OCI-LY1 (cell line): Measurements from ENCODE around the gene RAI14.

Source experiments
- H2AFZ ChIP-seq: fragments of 200-600 bp; sonication (generic), shearing (Covaris generic); 2 replicates; pipeline ENCODE4 v1.6.0; 2014; ENCODE audit warnings: antibody characterized with exemption, mild to moderate bottlenecking, low read length
- H3F3A ChIP-seq: fragments of 200-600 bp; sonication (generic), shearing (Covaris generic); 2 replicates; pipeline ENCODE4 v1.6.0; 2014; ENCODE audit warnings: mild to moderate bottlenecking, antibody characterized with exemption, low read length, moderate library complexity; ENCODE audit not compliant: insufficient read depth
- H3K27ac ChIP-seq: fragments of 200-600 bp; sonication (generic); 2 replicates; pipeline ENCODE4 v1.5.1; 2014; ENCODE audit warnings: low read length, mixed run types, mild to moderate bottlenecking, low read depth; ENCODE audit not compliant: poor library complexity, severe bottlenecking
- H3K27me3 ChIP-seq: fragments of 200-600 bp; sonication (generic); 2 replicates; pipeline ENCODE4 v1.6.0; 2014; ENCODE audit warnings: antibody characterized with exemption, mild to moderate bottlenecking, low read length, moderate library complexity; ENCODE audit not compliant: insufficient read depth
- H3K36me3 ChIP-seq: fragments of 200-600 bp; sonication (generic); 2 replicates; pipeline ENCODE4 v1.6.1; 2014; ENCODE audit warnings: mild to moderate bottlenecking, antibody characterized with exemption, low read length, moderate library complexity, mixed read lengths; ENCODE audit not compliant: insufficient read depth
- H3K4me1 ChIP-seq: fragments of 200-600 bp; sonication (generic); 2 replicates; pipeline ENCODE4 v1.5.1; 2014; ENCODE audit warnings: mild to moderate bottlenecking, low read length, moderate library complexity; ENCODE audit not compliant: insufficient read depth, severe bottlenecking
- H3K4me2 ChIP-seq: fragments of 200-600 bp; sonication (generic), shearing (Covaris generic); 2 replicates; pipeline ENCODE4 v1.6.1; 2014; ENCODE audit warnings: low read length
- H3K4me3 ChIP-seq: fragments of 200-600 bp; sonication (generic); 2 replicates; pipeline ENCODE4 v1.5.1; 2014; ENCODE audit warnings: low read length, low read depth, mild to moderate bottlenecking, mixed read lengths; ENCODE audit not compliant: poor library complexity, severe bottlenecking
- H3K79me2 ChIP-seq: fragments of 200-600 bp; shearing (Covaris generic); 2 replicates; pipeline ENCODE4 v1.6.1; 2016; ENCODE audit warnings: mixed run types, low read length, mixed read lengths; ENCODE audit not compliant: insufficient read depth
- H3K9ac ChIP-seq: fragments of 200-600 bp; sonication (generic), shearing (Covaris generic); 2 replicates; pipeline ENCODE4 v1.6.1; 2014; ENCODE audit warnings: mild to moderate bottlenecking, low read length, mixed read lengths
- H3K9me2 ChIP-seq: fragments of 200-600 bp; sonication (generic), shearing (Covaris generic); 2 replicates; pipeline ENCODE4 v1.6.1; 2014; ENCODE audit warnings: low read depth, mild to moderate bottlenecking, low read length, mixed read lengths
- H3K9me3 ChIP-seq: fragments of 200-600 bp; shearing (Covaris generic); 2 replicates; pipeline ENCODE4 v1.6.1; 2014; ENCODE audit warnings: low read length, mixed read lengths
- H4K20me1 ChIP-seq: fragments of 200-600 bp; sonication (generic), shearing (Covaris generic); 2 replicates; pipeline ENCODE4 v1.6.0; 2016; ENCODE audit warnings: mild to moderate bottlenecking, low read length; ENCODE audit not compliant: insufficient read depth
- EZH2 ChIP-seq: fragments of 200-600 bp; sonication (generic), shearing (Covaris generic); IDR thresholded peaks from 2 replicates; pipeline ENCODE4 v1.8.0; 2017; ENCODE audit warnings: borderline replicate concordance, mixed run types, mild to moderate bottlenecking, antibody characterized with exemption, low read length, moderate library complexity, mixed read lengths
- TF ChIP-seq, protein P1 (sequence below): fragments of 200-600 bp; sonication (generic), shearing (Covaris generic); IDR thresholded peaks from 2 replicates; pipeline ENCODE4 v1.5.1; 2017; ENCODE audit warnings: mild to moderate bottlenecking, antibody characterized with exemption, low read length, moderate library complexity, mixed read lengths

RAI14 gene

DNA sequence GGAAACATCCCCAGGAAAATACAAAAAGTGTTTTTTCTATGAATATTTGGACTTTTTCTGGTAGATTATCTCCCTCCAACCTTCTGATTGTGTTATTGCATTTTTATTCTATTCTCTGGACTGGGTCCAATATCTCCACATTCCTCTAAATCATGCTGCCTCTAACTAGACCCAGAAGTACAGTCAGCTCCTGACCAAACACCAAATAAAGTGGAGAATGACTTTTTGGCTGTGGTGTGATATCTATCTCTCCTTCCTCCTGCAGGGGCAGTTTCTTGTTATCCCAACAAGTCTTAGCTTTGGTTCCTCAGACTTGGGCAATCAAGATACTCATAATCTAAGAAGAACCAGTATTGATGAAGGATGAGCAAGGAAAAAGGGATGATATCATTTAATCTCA, 3.2 kb upstream of the RAI14 start:
- no peak overlapping the region for H2AFZ ChIP-seq
- H3K79me2 ChIP-seq, result no peaks in the 10 kb centered on the region
- H3K4me3 ChIP-seq, result no peak overlapping the region
- H3K4me2 ChIP-seq, result no peak overlapping the region
- H3K27ac ChIP-seq, result no peak overlapping the region
- no peaks in the 10 kb centered on the region for H3K27me3 ChIP-seq
- H3K9me2 ChIP-seq, result no peaks in the 10 kb centered on the region
- TF ChIP-seq, protein P1, sequence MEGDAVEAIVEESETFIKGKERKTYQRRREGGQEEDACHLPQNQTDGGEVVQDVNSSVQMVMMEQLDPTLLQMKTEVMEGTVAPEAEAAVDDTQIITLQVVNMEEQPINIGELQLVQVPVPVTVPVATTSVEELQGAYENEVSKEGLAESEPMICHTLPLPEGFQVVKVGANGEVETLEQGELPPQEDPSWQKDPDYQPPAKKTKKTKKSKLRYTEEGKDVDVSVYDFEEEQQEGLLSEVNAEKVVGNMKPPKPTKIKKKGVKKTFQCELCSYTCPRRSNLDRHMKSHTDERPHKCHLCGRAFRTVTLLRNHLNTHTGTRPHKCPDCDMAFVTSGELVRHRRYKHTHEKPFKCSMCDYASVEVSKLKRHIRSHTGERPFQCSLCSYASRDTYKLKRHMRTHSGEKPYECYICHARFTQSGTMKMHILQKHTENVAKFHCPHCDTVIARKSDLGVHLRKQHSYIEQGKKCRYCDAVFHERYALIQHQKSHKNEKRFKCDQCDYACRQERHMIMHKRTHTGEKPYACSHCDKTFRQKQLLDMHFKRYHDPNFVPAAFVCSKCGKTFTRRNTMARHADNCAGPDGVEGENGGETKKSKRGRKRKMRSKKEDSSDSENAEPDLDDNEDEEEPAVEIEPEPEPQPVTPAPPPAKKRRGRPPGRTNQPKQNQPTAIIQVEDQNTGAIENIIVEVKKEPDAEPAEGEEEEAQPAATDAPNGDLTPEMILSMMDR, result no peak
- no peak for TF ChIP-seq EZH2
- no peak overlapping the region for H3K9ac ChIP-seq
- no peaks in the 10 kb centered on the region for H3F3A ChIP-seq
- no peaks in the 10 kb centered on the region for H4K20me1 ChIP-seq
- no peaks in the 10 kb centered on the region for H3K9me3 ChIP-seq
- H3K36me3 ChIP-seq, result no peaks in the 10 kb centered on the region
- H3K4me1 ChIP-seq, result no peaks in the 10 kb centered on the region

DNA sequence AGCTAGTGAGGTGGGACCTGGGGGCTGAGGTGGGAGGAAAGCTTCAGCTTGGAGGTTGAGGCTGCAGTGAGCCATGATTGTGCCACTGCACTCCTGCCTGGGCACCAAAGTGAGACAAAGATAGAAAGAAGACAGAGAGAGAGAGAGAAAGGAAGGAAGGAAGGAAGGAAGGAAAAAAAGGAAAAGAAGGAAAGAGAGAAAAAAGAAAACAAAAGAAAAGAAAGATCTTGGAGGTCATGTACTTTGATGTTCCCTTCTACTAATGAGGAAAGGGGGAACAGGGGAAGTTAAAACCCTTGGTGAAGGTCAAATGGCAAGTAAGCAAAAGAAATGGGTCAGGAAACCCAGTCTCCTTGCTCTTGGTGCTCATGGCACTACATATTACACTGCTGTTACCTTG, 2.4 kb upstream of the RAI14 start:
- Histone ChIP-seq H3K27ac (no peak overlapping the region), H3K9ac (no peak overlapping the region), H3K4me1 (no peaks in the 10 kb centered on the region), H3K4me3 (no peak overlapping the region), H3K9me2 (no peaks in the 10 kb centered on the region), H3K36me3 (no peaks in the 10 kb centered on the region), H3K9me3 (no peaks in the 10 kb centered on the region), H3K79me2 (no peaks in the 10 kb centered on the region), H3K27me3 (no peaks in the 10 kb centered on the region), H3F3A (no peaks in the 10 kb centered on the region), H3K4me2 (no peak overlapping the region), H2AFZ (no peak overlapping the region), H4K20me1 (no peaks in the 10 kb centered on the region)
- TF ChIP-seq EZH2, result no peak
- TF ChIP-seq, protein P1, result no peak

DNA sequence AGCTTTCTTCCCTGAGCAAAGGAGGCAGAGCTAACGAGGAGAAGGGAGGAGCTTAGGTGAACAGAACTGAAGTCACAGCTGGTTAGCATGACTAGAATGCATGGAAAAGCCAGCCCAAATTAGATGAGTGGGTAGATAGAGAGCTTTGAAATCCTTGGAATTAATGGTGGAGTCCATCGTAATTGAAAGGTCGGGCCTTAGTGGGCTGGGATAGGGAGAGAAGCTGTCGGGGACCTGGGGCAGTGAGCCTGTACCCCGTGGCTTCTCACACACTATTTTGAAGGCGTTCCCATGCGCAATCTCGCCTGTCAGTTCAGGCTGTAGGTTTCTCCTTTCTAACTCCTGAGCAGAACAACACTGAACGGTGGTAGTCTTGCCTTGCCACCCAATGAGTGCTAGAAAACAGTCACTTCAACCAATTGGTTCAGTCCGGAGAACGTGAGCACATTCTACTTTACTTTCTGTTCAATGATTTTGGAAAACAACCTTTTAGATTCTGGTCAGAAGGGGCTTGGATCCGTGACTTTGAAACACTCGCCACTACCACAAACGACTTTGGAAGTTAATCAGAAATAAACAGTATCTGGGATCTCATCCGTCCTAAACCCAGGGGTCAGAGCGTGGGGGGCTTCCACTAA, 655 bp upstream of the RAI14 start:
- H3K9ac ChIP-seq, result no peak overlapping the region
- H3K9me3 ChIP-seq, result no peaks in the 10 kb centered on the region
- TF ChIP-seq, protein P1, result no peak
- no peak overlapping the region for H3K4me3 ChIP-seq
- H3K9me2 ChIP-seq, result no peaks in the 10 kb centered on the region
- H3K36me3 ChIP-seq, result no peaks in the 10 kb centered on the region
- H3K27ac ChIP-seq, result no peak overlapping the region
- H4K20me1 ChIP-seq, result no peaks in the 10 kb centered on the region
- no peak overlapping the region for H3K4me2 ChIP-seq
- H3K4me1 ChIP-seq, result no peaks in the 10 kb centered on the region
- H3K27me3 ChIP-seq, result no peaks in the 10 kb centered on the region
- H2AFZ ChIP-seq, result no peak overlapping the region
- no peaks in the 10 kb centered on the region for H3F3A ChIP-seq
- H3K79me2 ChIP-seq, result no peaks in the 10 kb centered on the region
